SJSA1 (cell line): Measurements from ENCODE around the gene KRT82. TPM values are rescaled to one million over a fixed set of nuclear protein-coding genes. Genes with fewer than 3 reads are reported as not detected.
"Not testable (repeated sequence)": the region's sequence is repeated elsewhere in the genome, so short reads cannot be mapped to it uniquely, and the experiment has no call there.

Experiments
- DNase-seq, 2 experiments: peaks; one replicate each; pipeline ENCODE4 v3.0.0-alpha.2; 2015 to 2020; ENCODE audit warnings: low spot score in 2 of 2, low read depth in 1 of 2
- H3K27ac ChIP-seq: fragments of 250-450 bp; sonication (Bioruptor Pico); 2 replicates; pipeline ENCODE4 v1.5.1; 2020; ENCODE audit warnings: mild to moderate bottlenecking, moderate library complexity
- H3K27me3 ChIP-seq: fragments of 250-450 bp; sonication (Bioruptor Pico); replicated peaks from 2 replicates; pipeline ENCODE4 v1.5.1; 2020; ENCODE audit warnings: mild to moderate bottlenecking, moderate library complexity
- H3K36me3 ChIP-seq: fragments of 250-450 bp; sonication (Bioruptor Pico); 2 replicates; pipeline ENCODE4 v1.5.1; 2020; ENCODE audit warnings: mild to moderate bottlenecking
- H3K4me1 ChIP-seq: fragments of 250-450 bp; sonication (Bioruptor Pico); replicated peaks from 2 replicates; pipeline ENCODE4 v1.6.1; 2021; ENCODE audit warnings: mild to moderate bottlenecking
- H3K4me3 ChIP-seq: fragments of 250-450 bp; sonication (Bioruptor Pico); 2 replicates; pipeline ENCODE4 v1.5.1; 2020; ENCODE audit warnings: mild to moderate bottlenecking
- H3K9me3 ChIP-seq: fragments of 250-450 bp; sonication (Bioruptor Pico); replicated peaks from 2 replicates; pipeline ENCODE4 v1.5.1; 2020; ENCODE audit warnings: mild to moderate bottlenecking
- total RNA-seq: library from RNA; depleted of rRNA; stranded (reverse); fragments of >200 nt; shearing (Covaris generic); gene quantifications from 2 replicates; pipeline ENCODE4 v1.2.3, GENCODE V29; 2014

Gene KRT82
- total RNA-seq, 1 experiment from 2014 or later, result not detected

DNA sequence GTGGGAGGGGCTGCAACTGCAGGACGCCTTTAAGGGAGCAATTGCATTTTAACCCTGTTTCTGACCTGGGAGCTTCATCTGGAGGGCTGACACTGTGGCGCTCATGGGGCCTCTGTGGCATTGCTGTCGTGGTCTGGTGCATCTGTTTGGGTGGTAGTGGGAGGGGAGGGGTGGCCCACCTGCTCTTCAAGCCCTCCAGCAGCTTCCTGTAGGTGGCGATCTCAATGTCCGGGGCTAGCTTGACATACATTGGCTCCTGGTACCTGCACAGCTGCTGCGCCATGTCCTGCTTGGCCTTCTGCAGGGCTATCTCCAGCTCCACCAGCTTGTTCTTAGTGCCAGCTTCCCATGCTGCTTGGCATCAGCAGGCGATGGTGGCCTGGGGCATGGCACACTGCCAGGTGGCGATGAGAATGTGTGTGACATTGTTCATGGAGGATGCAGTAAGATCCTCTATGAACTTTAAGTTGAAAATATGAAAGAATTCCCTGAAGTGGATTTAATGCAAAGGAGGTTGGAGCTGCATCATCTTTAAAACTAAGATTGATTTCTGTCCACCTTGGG is 7.7 kb upstream of the KRT82 start:
- DNase-seq, result no peak
- Histone ChIP-seq H3K4me3 (no peak overlapping the region), H3K36me3 (no peaks in the 10 kb centered on the region), H3K4me1 (no peaks in the 10 kb centered on the region), H3K27me3 (no peaks in the 10 kb centered on the region), H3K27ac (no peak overlapping the region), H3K9me3 (no peaks in the 10 kb centered on the region)

GRCh38 chr12:52413202-52413601 is 7.1 kb upstream of the KRT82 start:
- DNase-seq, result no peak
- no peaks in the 10 kb centered on the region for H3K4me1 ChIP-seq
- H3K27ac ChIP-seq, result no peak overlapping the region
- H3K4me3 ChIP-seq, result no peak overlapping the region
- no peaks in the 10 kb centered on the region for H3K9me3 ChIP-seq
- no peaks in the 10 kb centered on the region for H3K27me3 ChIP-seq
- H3K36me3 ChIP-seq, result no peaks in the 10 kb centered on the region

- Histone ChIP-seq H3K4me1 (no peaks in the 10 kb centered on the region), H3K27me3 (peaks cover 3% of the 10 kb centered on the region; the same call in 1 of the 2 replicates), H3K36me3 (no peaks in the 10 kb centered on the region), H3K9me3 (no peaks in the 10 kb centered on the region), H3K4me3 (no peak overlapping the region), H3K27ac (no peak overlapping the region)
- DNase-seq, result no peak
These were observed 5.7 kb upstream of the KRT82 start for GRCh38 chr12:52411815-52412214.

DNA sequence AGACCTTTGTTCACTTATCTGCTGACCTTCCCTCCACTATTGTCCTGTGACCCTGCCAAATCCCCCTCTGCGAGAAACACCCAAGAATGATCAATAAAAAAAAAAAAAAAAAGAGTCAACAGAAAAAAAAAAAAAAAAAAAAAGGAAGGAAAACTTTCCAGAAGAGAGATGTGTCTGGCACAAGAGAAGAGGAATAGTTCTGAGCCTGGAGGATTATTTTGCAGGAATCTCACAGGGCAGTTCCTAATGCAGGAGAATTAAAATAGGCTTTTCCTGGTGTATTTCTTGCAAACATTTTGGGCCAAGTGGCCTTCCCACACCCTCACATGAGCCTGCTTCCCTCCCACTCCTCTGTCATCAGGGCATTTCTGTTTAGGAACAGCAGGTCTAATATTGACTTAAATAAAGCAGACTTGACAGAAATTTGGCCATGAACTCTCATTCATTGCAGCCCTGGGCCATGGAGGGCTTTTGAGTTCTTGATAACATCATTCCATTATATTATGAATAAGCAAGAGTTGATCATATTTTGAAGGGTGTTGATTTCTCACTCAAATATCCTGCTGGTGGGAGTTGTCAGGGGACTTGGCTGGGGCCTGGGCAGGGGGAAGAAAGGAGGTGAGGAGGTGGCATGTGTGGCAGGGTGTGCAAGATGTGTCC is 4.6 kb upstream of the KRT82 start:
- H3K36me3 ChIP-seq, H3K4me3 ChIP-seq, H3K27me3 ChIP-seq, DNase-seq, H3K9me3 ChIP-seq, H3K4me1 ChIP-seq, H3K27ac ChIP-seq: not testable (repeated sequence)

- H3K27me3 ChIP-seq, result peaks cover 7% of the 10 kb centered on the region; the same call in 1 of the 2 replicates
- H3K27ac ChIP-seq, result no peak overlapping the region
- no peak overlapping the region for H3K4me3 ChIP-seq
- H3K9me3 ChIP-seq, result no peaks in the 10 kb centered on the region
- H3K36me3 ChIP-seq, result no peaks in the 10 kb centered on the region
- DNase-seq, result no peak
- H3K4me1 ChIP-seq, result no peaks in the 10 kb centered on the region
These were observed 1.8 kb upstream of the KRT82 start for GRCh38 chr12:52407918-52408317.

DNA sequence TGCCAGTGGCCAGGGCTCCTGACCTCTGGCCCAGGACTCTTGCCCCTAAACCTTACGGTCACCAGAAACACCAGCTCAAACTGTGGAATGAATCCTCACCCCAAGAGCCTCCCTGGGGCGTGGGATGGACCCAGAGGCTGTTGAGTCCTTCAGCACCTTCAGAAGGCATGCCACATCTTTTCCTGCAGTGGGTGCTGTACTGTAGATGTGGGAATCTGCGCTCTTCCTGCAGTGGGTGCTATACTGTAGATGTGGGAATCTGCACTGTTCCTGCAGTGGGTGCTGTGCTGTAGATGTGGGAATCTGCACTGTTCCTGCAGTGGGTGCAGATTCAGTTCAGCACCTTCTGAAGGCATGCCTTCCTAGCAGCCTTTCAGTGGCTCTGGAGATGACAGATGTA is 1.2 kb downstream of the KRT82 start:
- no peak for DNase-seq
- H3K4me3 ChIP-seq, result no peak overlapping the region
- no peaks in the 10 kb centered on the region for H3K36me3 ChIP-seq
- no peaks in the 10 kb centered on the region for H3K9me3 ChIP-seq
- H3K27ac ChIP-seq, result no peak overlapping the region
- peaks cover 7% of the 10 kb centered on the region; the same call in 1 of the 2 replicates for H3K27me3 ChIP-seq
- no peaks in the 10 kb centered on the region for H3K4me1 ChIP-seq

DNA sequence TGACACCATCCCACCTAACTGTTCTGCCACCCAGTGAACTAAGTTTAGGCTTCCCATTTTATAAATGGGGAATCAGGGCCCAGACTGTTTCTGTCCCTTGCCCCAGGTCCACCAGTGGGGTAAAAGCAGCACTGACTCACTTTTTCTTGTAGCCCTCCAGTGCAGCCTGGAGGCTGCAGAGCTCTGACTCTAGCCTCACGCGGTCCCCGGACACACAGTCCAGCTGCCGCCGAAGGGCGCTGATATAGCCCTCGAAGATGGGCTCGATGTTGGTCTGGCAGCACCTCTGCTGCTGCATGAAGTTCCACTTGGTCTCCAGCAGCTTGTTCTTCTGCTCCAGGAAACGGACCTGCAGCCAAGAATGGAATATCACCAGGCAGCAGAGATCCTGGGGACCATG is 2.6 kb downstream of the KRT82 start:
- no peak overlapping the region for H3K27ac ChIP-seq
- no peaks in the 10 kb centered on the region for H3K4me1 ChIP-seq
- H3K36me3 ChIP-seq, result no peaks in the 10 kb centered on the region
- no peak overlapping the region for H3K4me3 ChIP-seq
- no peak for DNase-seq
- no peaks in the 10 kb centered on the region for H3K9me3 ChIP-seq
- peaks cover 7% of the 10 kb centered on the region; the same call in 1 of the 2 replicates for H3K27me3 ChIP-seq

- Histone ChIP-seq H3K27ac (no peak overlapping the region), H3K27me3 (peaks cover 7% of the 10 kb centered on the region; the same call in 1 of the 2 replicates), H3K4me1 (no peaks in the 10 kb centered on the region), H3K36me3 (no peaks in the 10 kb centered on the region), H3K9me3 (no peaks in the 10 kb centered on the region), H3K4me3 (no peak overlapping the region)
- no peak for DNase-seq
These were observed 3.1 kb downstream of the KRT82 start for GRCh38 chr12:52402873-52403540.

DNA sequence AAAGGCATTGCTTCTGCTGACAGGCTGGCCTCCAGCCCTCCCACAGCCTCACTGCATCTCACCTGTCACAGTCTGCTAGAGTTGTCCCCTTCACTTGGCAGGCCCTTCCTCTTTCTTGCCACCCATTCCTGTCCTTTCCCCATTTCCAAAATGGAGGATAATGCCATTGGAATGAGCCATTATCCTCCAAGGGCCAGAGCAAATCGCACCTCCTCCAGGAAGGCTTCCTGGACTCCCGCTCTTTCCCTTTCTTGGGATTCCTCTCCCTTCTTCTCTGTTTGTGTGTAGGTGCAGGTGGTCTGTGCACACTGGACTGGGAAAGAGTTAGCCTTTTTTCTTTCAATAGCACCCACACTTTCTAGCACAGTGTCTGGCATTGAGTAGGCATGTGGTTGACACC is 3.8 kb downstream of the KRT82 start:
- Histone ChIP-seq H3K27ac (no peak overlapping the region), H3K27me3 (peaks cover 7% of the 10 kb centered on the region; the same call in 1 of the 2 replicates), H3K4me3 (no peak overlapping the region), H3K36me3 (no peaks in the 10 kb centered on the region), H3K9me3 (no peaks in the 10 kb centered on the region), H3K4me1 (no peaks in the 10 kb centered on the region)
- no peak for DNase-seq

DNA sequence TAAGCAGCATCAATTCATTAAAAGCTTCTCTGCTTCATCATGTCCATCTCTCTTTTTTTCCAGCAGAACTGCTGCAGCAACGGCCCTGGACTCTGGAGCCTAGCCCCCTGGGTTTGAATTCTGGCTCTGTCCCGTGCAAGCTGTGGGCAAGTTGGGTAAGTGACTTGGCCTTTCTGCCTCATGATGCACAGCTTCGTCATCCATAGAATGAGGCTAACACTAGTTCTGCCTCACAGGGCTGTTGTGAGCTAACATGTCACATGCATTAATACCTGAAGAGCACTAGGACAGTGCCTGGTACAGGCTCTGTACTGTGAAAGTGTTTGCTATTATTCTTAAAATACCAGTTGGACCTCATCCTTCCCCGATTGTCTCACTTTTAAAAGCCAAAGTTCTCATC is 4.2 kb downstream of the KRT82 start:
- no peaks in the 10 kb centered on the region for H3K4me1 ChIP-seq
- H3K4me3 ChIP-seq, result no peak overlapping the region
- H3K36me3 ChIP-seq, result no peaks in the 10 kb centered on the region
- no peak overlapping the region for H3K27ac ChIP-seq
- peaks cover 4% of the 10 kb centered on the region; the same call in 1 of the 2 replicates for H3K27me3 ChIP-seq
- DNase-seq, result no peak
- H3K9me3 ChIP-seq, result no peaks in the 10 kb centered on the region

- no peaks in the 10 kb centered on the region for H3K36me3 ChIP-seq
- H3K4me1 ChIP-seq, result no peaks in the 10 kb centered on the region
- H3K9me3 ChIP-seq, result no peaks in the 10 kb centered on the region
- H3K27me3 ChIP-seq, result peaks cover 4% of the 10 kb centered on the region; the same call in 1 of the 2 replicates
- no peak for DNase-seq
- H3K27ac ChIP-seq, result no peak overlapping the region
- H3K4me3 ChIP-seq, result no peak overlapping the region
These were observed 4.6 kb downstream of the KRT82 start for GRCh38 chr12:52401526-52401925.

DNA sequence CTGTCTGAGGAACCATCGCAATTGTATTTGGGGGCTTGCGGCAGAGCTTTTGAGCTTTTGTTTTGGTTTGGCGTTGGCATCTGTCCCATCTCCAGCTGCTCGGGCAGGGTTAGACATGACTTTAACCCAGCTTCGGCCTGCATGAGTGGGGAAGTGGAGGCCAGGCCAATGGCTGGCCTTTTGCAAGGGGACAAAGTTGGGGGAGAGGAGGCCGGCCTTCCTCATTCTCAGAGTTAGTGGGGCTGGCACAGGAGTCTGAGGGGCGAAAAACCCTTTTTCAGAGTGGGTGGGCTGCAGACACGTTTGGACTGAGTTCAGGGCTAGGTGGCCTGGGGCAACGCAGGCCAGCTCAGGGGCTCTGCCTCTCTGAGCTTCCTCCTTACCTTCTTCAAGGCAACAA is 5.2 kb downstream of the KRT82 start:
- Histone ChIP-seq H3K9me3 (no peaks in the 10 kb centered on the region), H3K36me3 (no peaks in the 10 kb centered on the region), H3K27ac (no peak overlapping the region), H3K27me3 (peaks cover 8% of the 10 kb centered on the region), H3K4me1 (no peaks in the 10 kb centered on the region), H3K4me3 (no peak overlapping the region)
- DNase-seq, result no peak

DNA sequence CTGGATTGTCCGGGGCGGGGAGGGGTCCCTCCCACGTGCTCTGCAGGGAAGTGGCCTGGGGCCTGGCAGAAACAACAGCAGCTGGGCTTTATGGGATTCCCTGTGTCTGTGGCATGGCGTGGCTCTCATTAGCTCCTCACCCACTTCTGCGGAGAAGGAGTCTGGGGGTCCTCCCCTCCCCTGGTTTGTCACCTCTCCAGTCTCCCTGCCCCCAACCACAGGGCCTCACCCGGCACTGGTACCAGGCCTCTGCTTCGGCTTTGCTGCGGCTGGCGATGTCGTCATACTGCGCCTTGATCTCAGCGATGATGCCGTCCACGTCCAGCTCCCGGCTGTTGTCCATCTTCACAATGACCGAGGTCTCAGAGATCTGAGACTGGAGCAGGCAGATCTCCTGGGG is 6.4 kb downstream of the KRT82 start:
- Histone ChIP-seq H3K4me1 (no peaks in the 10 kb centered on the region), H3K36me3 (no peaks in the 10 kb centered on the region), H3K27me3 (peaks cover 4% of the 10 kb centered on the region), H3K27ac (no peak overlapping the region), H3K9me3 (no peaks in the 10 kb centered on the region), H3K4me3 (no peak overlapping the region)
- no peak for DNase-seq

- H3K9me3 ChIP-seq, result no peaks in the 10 kb centered on the region
- no peak overlapping the region for H3K27ac ChIP-seq
- no peak for DNase-seq
These were observed 8.0 kb downstream of the KRT82 start for GRCh38 chr12:52398176-52398575.

More at GRCh38 chr12:52398176-52398575, 8.0 kb downstream of the KRT82 start:
- Histone ChIP-seq H3K4me3 (no peak overlapping the region), H3K27me3 (peaks cover 4% of the 10 kb centered on the region), H3K4me1 (no peaks in the 10 kb centered on the region), H3K36me3 (no peaks in the 10 kb centered on the region)
